HL-60 (cell line): ENCODE results near the gene BRSK2.

ENCODE experiments used
- POLR2AphosphoS5 ChIP-seq: IDR thresholded peaks from 2 replicates; pipeline ENCODE4 v1.6.1; 2012; ENCODE audit warnings: low read depth
- TF ChIP-seq, protein P1 (sequence below): IDR thresholded peaks from one replicate; pipeline ENCODE4 v1.5.1; 2011; ENCODE audit warnings: low read length, control low read depth, inconsistent platforms; ENCODE audit not compliant: insufficient read depth

- TF ChIP-seq, protein P1, sequence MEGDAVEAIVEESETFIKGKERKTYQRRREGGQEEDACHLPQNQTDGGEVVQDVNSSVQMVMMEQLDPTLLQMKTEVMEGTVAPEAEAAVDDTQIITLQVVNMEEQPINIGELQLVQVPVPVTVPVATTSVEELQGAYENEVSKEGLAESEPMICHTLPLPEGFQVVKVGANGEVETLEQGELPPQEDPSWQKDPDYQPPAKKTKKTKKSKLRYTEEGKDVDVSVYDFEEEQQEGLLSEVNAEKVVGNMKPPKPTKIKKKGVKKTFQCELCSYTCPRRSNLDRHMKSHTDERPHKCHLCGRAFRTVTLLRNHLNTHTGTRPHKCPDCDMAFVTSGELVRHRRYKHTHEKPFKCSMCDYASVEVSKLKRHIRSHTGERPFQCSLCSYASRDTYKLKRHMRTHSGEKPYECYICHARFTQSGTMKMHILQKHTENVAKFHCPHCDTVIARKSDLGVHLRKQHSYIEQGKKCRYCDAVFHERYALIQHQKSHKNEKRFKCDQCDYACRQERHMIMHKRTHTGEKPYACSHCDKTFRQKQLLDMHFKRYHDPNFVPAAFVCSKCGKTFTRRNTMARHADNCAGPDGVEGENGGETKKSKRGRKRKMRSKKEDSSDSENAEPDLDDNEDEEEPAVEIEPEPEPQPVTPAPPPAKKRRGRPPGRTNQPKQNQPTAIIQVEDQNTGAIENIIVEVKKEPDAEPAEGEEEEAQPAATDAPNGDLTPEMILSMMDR, result no peak
- TF ChIP-seq POLR2AphosphoS5, result no peak
Measured at GRCh38 chr11:1409108-1409851, 19.5 kb downstream of the BRSK2 start.
